ENCODE measurements around the gene CLDN22.

Gene CLDN22

GRCh38 chr4:183268556-183268955 is 51.5 kb downstream of the CLDN22 start:
- DNase-seq: no peak
